HG03342 (cell line): ENCODE data around the gene ARHGAP45.

Experiments used
- ATAC-seq: cut with Tn5 transposase; IDR thresholded peaks from one replicate; pipeline ENCODE4 v1.9.1; 2021; ENCODE audit warnings: mild to moderate bottlenecking, moderate library complexity; ENCODE audit not compliant: unreplicated experiment

ARHGAP45 gene

GRCh38 chr19:1102407-1103131 is 35.6 kb downstream of the ARHGAP45 start:
- no peak for ATAC-seq

GRCh38 chr19:1103132-1103707 is 36.3 kb downstream of the ARHGAP45 start:
- no peak for ATAC-seq

- ATAC-seq, result peak; percentile 65
Measured at GRCh38 chr19:1103708-1104310, 36.8 kb downstream of the ARHGAP45 start, which contains the start of gene GPX4. GPX4 (plus strand) TSS chr19:1103994; CDS start chr19:1104044, 50 bp downstream.

- peak; percentile 29 for ATAC-seq
Measured at GRCh38 chr19:1104311-1105007, 37.5 kb downstream of the ARHGAP45 start.

- ATAC-seq, result no peak
Measured at GRCh38 chr19:1105008-1105872, 38.3 kb downstream of the ARHGAP45 start.

GRCh38 chr19:1105873-1106840 is 39.2 kb downstream of the ARHGAP45 start:
- no peak for ATAC-seq

- ATAC-seq, result no peak
Measured at GRCh38 chr19:1106841-1107660, 40.1 kb downstream of the ARHGAP45 start.

- no peak for ATAC-seq
Measured at GRCh38 chr19:1107661-1108261, 40.8 kb downstream of the ARHGAP45 start.

- ATAC-seq, result no peak
Measured at GRCh38 chr19:1108291-1109031, 41.5 kb downstream of the ARHGAP45 start.

GRCh38 chr19:1109032-1109551 is 42.1 kb downstream of the ARHGAP45 start:
- ATAC-seq, result no peak

GRCh38 chr19:1109697-1110671 is 43.0 kb downstream of the ARHGAP45 start:
- no peak for ATAC-seq

- no peak for ATAC-seq
Measured at GRCh38 chr19:1110809-1111640, 44.1 kb downstream of the ARHGAP45 start.

- no peak for ATAC-seq
Measured at GRCh38 chr19:1111641-1112267, 44.8 kb downstream of the ARHGAP45 start.

GRCh38 chr19:1112268-1113029 is 45.5 kb downstream of the ARHGAP45 start:
- no peak for ATAC-seq
